GM18520 (cell line): ENCODE measurements around the gene ZDHHC6.
A peak's percentile ranks its signal among the peaks of the same experiment; 100 is the strongest.
"Not testable (repeated sequence)": the region's sequence is repeated elsewhere in the genome, so short reads cannot be mapped to it uniquely, and the experiment has no call there.

Experiments used
- ATAC-seq: cut with Tn5 transposase; IDR thresholded peaks from one replicate; pipeline ENCODE4 v1.9.1; 2021; ENCODE audit not compliant: unreplicated experiment

ZDHHC6 gene

DNA sequence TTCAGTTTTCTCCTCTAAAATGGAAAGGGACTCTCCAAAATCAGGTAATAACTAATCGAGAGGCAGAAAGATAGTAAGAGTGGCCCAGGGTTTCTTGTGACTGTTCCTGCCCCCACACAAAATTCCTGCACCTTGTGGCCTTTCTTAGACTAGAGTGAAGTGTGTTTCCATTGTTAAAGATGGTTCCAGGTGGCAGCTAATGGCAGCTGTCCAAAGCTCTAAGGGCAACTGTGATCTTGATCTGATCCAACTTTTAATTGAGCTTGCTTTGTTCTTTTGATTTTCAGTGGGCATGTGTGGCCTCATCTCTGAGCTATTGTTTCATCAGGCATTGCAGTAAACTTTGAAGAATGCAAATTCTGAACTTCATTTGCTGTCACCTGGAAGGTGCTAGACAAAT, 53.4 kb downstream of the ZDHHC6 start:
- ATAC-seq: no peak

- ATAC-seq: no peak
Observed at GRCh38 chr10:112390125-112390703, 56.5 kb downstream of the ZDHHC6 start.

DNA sequence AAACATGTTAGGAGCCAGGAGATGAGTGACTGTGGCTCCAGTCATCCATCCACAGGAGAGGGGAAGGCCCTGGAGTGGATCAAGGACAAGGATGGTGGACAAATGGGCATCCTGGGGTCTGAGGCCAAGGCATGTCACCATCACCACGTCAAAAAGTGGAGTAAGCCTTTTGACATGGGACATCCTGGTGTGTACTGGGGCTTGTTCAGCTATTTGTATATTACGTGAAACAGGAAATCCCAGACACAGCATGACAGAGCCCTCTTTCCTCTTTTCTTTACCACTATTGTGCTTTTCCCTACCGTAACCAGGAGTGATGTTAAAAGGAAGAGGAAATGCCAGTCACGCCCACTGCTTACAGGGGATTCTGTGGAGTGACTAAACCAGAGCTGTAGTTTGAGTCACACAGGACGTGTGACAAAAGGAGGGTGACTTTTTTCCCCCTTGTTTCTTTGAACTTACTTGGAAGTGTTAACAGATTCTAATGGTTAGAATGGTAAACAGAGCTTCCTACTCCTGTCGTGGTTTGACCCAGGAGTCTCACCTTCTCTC, 57.4 kb downstream of the ZDHHC6 start:
- peak; percentile 70 for ATAC-seq

DNA sequence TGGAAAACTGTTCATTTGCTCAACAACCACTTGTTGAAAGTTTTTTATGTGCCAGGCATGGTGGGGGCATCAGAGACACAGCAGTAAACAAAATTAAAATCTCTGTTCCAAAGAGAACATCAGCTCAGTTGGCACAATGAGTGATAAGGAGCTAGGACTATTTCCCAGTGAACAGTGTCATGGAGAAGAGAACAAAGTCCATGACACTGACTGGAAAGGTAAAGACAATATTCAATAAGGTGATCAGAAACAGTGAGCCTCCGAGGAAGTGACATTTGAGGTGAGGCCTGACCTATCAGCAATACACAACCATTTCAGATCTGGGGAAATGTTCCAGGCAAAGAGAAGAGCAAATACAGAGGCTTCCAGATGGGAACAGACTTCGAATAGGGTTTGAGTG, 58.2 kb downstream of the ZDHHC6 start:
- ATAC-seq: no peak

DNA sequence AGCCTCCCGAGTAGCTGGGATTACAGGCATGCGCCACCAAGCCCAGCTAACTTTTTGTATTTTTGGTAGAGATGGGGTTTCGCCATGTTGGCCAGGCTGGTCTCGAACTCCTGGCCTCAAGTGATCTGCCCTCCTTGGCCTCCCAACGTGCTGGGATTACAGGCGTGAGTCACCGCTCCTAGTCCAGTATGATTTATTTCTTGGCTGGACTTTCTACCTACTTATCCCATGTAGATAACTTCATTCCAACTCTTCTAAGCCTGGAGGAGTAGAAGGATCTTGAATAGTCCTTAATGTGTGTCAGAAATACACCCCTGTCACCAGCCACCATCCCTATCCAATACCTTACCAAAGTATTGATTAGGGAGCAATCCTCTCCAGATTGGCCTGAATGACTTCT, 58.7 kb downstream of the ZDHHC6 start:
- ATAC-seq: not testable (repeated sequence)

GRCh38 chr10:112385201-112385600, 61.5 kb downstream of the ZDHHC6 start:
- no peak for ATAC-seq

GRCh38 chr10:112384141-112384540, 62.6 kb downstream of the ZDHHC6 start:
- no peak for ATAC-seq

GRCh38 chr10:112383325-112383724, 63.4 kb downstream of the ZDHHC6 start:
- no peak for ATAC-seq

DNA sequence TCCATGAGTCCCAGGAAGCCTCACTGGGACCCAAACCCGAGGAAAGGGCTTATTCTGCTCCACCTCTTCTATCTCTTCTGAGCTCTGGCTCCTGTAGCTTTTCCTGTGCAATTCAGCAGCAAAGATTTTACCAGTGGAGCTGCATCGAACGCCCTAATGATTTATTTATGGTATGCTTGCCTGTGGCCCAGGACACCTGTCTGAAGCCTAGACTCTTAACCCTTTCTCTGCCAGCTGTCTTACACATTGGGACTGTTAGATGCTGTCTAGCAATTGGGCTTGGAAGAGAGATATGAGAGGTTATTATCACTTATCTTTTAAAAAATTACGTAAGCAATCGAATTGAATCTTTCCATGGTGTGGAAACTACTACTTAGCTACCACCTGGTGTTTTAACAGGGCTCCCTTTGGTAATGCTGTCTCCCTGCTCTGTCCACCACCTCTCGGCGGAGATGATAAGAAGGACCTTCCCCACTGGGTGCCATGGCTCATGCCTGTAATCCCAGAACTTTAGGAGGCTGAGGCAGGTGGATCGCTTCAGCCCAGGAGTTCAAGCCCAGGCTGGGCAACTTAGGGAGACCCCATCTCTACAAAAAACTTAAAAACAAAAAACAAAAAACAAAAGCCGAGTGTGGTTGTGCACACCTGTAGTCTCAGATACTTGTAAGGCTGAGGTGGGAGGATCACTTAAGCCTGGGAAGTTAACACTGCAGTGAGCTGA, 64.0 kb downstream of the ZDHHC6 start:
- ATAC-seq: no peak
